Adrenal gland (tissue), 12 donors: ENCODE results near the gene SORCS3. TPM values are rescaled to one million over a fixed set of nuclear protein-coding genes. Genes with fewer than 3 reads are reported as not detected.

Experiments
- DNase-seq, 7 donors: peaks; one replicate each; pipeline ENCODE4 v3.0.0-alpha.2; 2019 to 2020
- H3K27ac ChIP-seq, 5 donors: fragments of 200-600 bp; sonication (generic) in 4 of 5; 1 replicate in 3 of 5; 2 replicates in 2 of 5; pipeline versions ENCODE4 v1.5.1 to v1.8.0; 2016 to 2020; ENCODE audit warnings: mild to moderate bottlenecking in 1 of 5
- H3K27me3 ChIP-seq: fragments of 200-600 bp; 2 replicates; pipeline ENCODE4 v1.8.0; 2021
- H3K36me3 ChIP-seq, 2 donors: fragments of 200-600 bp; replicated peaks in 1 of 2; 1 replicate in 1 of 2; 2 replicates in 1 of 2; pipeline versions ENCODE4 v1.5.1 to v1.8.0; 2018 to 2022
- H3K4me1 ChIP-seq, 2 donors: fragments of 200-600 bp; replicated peaks in 1 of 2; 1 replicate in 1 of 2; 2 replicates in 1 of 2; pipeline versions ENCODE4 v1.5.1 to v1.8.0; 2018 to 2021
- H3K4me3 ChIP-seq, 4 donors: fragments of 200-600 bp; sonication (generic) in 3 of 4; one replicate each; pipeline ENCODE4 v1.5.1; 2016 to 2018
- H3K9me3 ChIP-seq, 3 donors: fragments of 200-600 bp; sonication (generic) in 1 of 3; replicated peaks in 1 of 3; 1 replicate in 2 of 3; 2 replicates in 1 of 3; pipeline versions ENCODE4 v1.5.1 to v1.8.0; 2016 to 2021
- CTCF ChIP-seq, 6 experiments: fragments of 450-650 bp in 4 of 6; fragments of 200-600 bp in 2 of 6; sonication (generic) in 1 of 6; IDR thresholded peaks; 1 replicate in 5 of 6; 2 replicates in 1 of 6; pipeline versions ENCODE4 v1.5.1 to v1.8.0; 2016 to 2021; ENCODE audit warnings: antibody characterized with exemption in 6 of 6, mild to moderate bottlenecking in 2 of 6, moderate library complexity in 1 of 6
- POLR2A ChIP-seq, 2 donors: fragments of 450-650 bp; IDR thresholded peaks; one replicate each; pipeline ENCODE4 v1.6.1; 2017; ENCODE audit warnings: antibody characterized with exemption in 2 of 2, mild to moderate bottlenecking in 2 of 2, moderate library complexity in 1 of 2
- WGBS, 4 donors: extraction: QIAGEN DNeasy Blood & Tissue Kit in 2 of 4; methylation state at CpG; one replicate each; pipeline versions ENCODE4 v1.1.5 to v1.1.7; 2013 to 2017; 5-methylcytosine and 5-hydroxymethylcytosine counted together
- intact Hi-C, 2 donors: fragments of 100-400 bp; cut with DNase I; formaldehyde crosslinking; loops; one replicate each; pipeline versions ENCODE4 v1.14.1 to v1.15.0; 2022 to 2023
- polyA plus RNA-seq, 3 donors: library from polyadenylated mRNA; stranded (reverse); fragments of 200-250 nt in 2 of 3; fragments of 350-450 nt in 1 of 3; fragmentation: Illumina TruSeq in 1 of 3; extraction: RNeasy Lipid Tissue Mini Kit (QIAGEN cat#74804) in 1 of 3; gene quantifications; one replicate each; pipeline ENCODE4 v1.2.3, GENCODE V29; 2013 to 2014
- total RNA-seq, 9 donors: library from RNA; depleted of rRNA in 4 of 9; stranded (reverse); fragments of >200 nt in 4 of 9; fragments of 120-200 nt in 1 of 9; fragmentation: NEBNext Ultra II Directional in 1 of 9; extraction: Animal tissue kit (Norgen Biotek cat#: 25700) in 1 of 9; gene quantifications; one replicate each; pipeline versions ENCODE4 v1.1.0 to v1.2.4, GENCODE V29; 2013 to 2023
- donor health status: healthy with polysubstance abuse.
- donor health status: Bipolar disorder and iron deficiency.
- donor health status: DM: yes; HTN: yes; CAD: no.
- donor health status: DM: no; HTN: no; CAD: no.
- donor health status: DM: no; HTN: no; CAD: no.
- donor health status: DM: yes; HTN: yes; CAD: no.

Gene SORCS3
- total and polyA plus RNA-seq, 12 donors = 0.22 to 3.4 (median 1.2) TPM; not detected in 2

DNA sequence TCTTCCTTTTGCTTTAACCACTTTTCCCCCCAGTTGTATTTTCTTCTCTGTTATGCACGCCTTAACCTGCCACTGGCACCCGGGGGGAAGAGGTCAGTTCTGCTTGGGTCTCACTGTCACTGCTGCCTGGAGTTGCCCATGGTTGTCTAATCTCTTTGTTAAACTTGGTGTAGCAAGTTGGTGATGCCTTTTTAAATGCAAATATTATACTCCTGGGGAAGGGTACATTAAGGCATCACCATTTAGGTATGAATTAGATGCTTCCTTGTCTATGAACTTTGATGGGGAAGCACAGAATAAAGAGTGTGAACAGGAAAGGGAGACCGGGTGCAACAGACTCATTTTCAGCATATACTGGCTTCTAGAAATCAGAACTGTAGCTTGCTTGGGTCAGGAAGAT lies 9.1 kb upstream of the SORCS3 start:
- intact Hi-C loops = no loop called here
- no peak for DNase-seq
- Histone ChIP-seq H3K9me3 (no peaks in the 10 kb centered on the region), H3K4me3 (no peak overlapping the region), H3K27me3 (peaks cover 3% of the 10 kb centered on the region), H3K4me1 (no peaks in the 10 kb centered on the region), H3K27ac (no peak overlapping the region), H3K36me3 (no peaks in the 10 kb centered on the region)
- no peak for TF ChIP-seq POLR2A (IDR thresholded peaks at IDR 0.05)
- TF ChIP-seq CTCF (IDR thresholded peaks at IDR 0.05) = no peak
- WGBS, 4 donors = 49 to 80% (median 62%) methylated on average over 3 of the region's 3 CpGs

GRCh38 chr10:104638861-104639589 lies 2.1 kb upstream of the SORCS3 start:
- peaks cover 53% of the 10 kb centered on the region for H3K27me3 ChIP-seq
- WGBS, 4 donors = 1 to 2% (median 2%) methylated on average over 21 to 42 of the region's 42 CpGs
- TF ChIP-seq CTCF (IDR thresholded peaks at IDR 0.05) (peak in 5 of 6 experiments; percentile 8 to 48 (median 35)), POLR2A (IDR thresholded peaks at IDR 0.05) (no peak)

GRCh38 chr10:104639590-104640338 lies 1.3 kb upstream of the SORCS3 start:
- Histone ChIP-seq H3K27me3 (peaks cover 53% of the 10 kb centered on the region), H3K4me3 (no peak overlapping the region)
- TF ChIP-seq CTCF (IDR thresholded peaks at IDR 0.05) = no peak
- no peak for TF ChIP-seq POLR2A (IDR thresholded peaks at IDR 0.05)

More at GRCh38 chr10:104638861-104639589, 2.1 kb upstream of the SORCS3 start:
- H3K4me3 ChIP-seq = no peak overlapping the region
- no peak for DNase-seq
- no peaks in the 10 kb centered on the region for H3K4me1 ChIP-seq
- no peak overlapping the region for H3K27ac ChIP-seq
- no peaks in the 10 kb centered on the region for H3K9me3 ChIP-seq
- no peaks in the 10 kb centered on the region for H3K36me3 ChIP-seq
- intact Hi-C loops = no loop called here

GRCh38 chr10:104640339-104641186 lies 527 bp upstream of the SORCS3 start:
- Histone ChIP-seq H3K9me3 (no peaks in the 10 kb centered on the region), H3K4me1 (no peaks in the 10 kb centered on the region), H3K4me3 (no peak overlapping the region), H3K27me3 (peaks cover 53% of the 10 kb centered on the region), H3K36me3 (no peaks in the 10 kb centered on the region), H3K27ac (peak overlapping the region in 1 of 5 donors; percentile 29)
- 1 to 2% (median 1%) methylated on average over 21 to 82 of the region's 82 CpGs for WGBS, 4 donors
- peak in 1 of 7 donors; percentile 54 for DNase-seq
- intact Hi-C loops = no loop called here
- no peak for TF ChIP-seq POLR2A (IDR thresholded peaks at IDR 0.05)
- TF ChIP-seq CTCF (IDR thresholded peaks at IDR 0.05) = no peak

More at GRCh38 chr10:104639590-104640338, 1.3 kb upstream of the SORCS3 start:
- DNase-seq = peak in 1 of 7 donors; percentile 53
- Histone ChIP-seq H3K27ac (peak overlapping the region in 1 of 5 donors; percentile 29), H3K36me3 (no peaks in the 10 kb centered on the region), H3K9me3 (no peaks in the 10 kb centered on the region), H3K4me1 (no peaks in the 10 kb centered on the region)
- intact Hi-C loops = no loop called here
- whole genome bisulfite sequencing, 4 donors = 2 to 3% (median 2%) methylated on average over 5 to 40 of the region's 40 CpGs
